ENCODE data around the gene HIPK2. TPM values are rescaled to one million over a fixed set of nuclear protein-coding genes. Genes with fewer than 3 reads are reported as not detected.
A peak's percentile ranks its signal among the peaks of the same experiment; 100 is the strongest.

HIPK2 gene
- polyA plus RNA-seq, 3 donors: 1.6 to 12.1 (median 3.0) TPM

DNA sequence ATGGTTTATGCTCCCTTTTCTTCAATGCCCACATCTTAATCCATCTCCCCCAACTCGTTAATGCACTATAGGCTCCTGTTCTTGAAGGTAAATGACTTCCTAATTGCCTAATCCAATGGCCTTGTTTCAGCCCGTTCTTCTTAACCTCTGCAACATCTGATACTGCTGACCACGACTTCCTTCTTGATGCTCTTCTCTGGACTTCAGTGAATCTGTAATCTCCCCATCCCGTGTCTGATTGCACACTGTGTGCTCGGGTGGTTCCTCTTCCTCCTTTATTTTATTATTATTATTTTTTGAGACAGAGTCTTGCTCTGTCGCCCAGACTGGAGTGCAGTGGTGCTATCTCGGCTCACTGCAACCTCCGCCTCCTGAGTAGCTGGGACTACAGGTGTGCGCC is 58.9 kb downstream of the HIPK2 start:
- Histone ChIP-seq H3K4me1 (ENCODE audit: control insufficient read depth in 1 of 2, insufficient read depth in 2 of 2, low read length in 2 of 2) (peaks cover 79 to 90% of the 10 kb centered on the region in 2 donors), H3K4me2 (replicated peaks; ENCODE audit: extremely low read depth, low read length, poor library complexity, severe bottlenecking) (peak overlapping the region; percentile 37), H3K27me3 (ENCODE audit: control insufficient read depth in 2 of 2, insufficient read depth in 2 of 2, low read length in 2 of 2) (no peaks in the 10 kb centered on the region), H2AFZ (ENCODE audit: insufficient read depth, low read depth, low read length, poor library complexity, severe bottlenecking) (no peak overlapping the region), H3K9me3 (replicated peaks in 1 of 2; ENCODE audit: control insufficient read depth in 1 of 2, insufficient read depth in 1 of 2, low read length in 2 of 2) (no peaks in the 10 kb centered on the region), H3K9ac (ENCODE audit: insufficient read depth, low read length, poor library complexity, severe bottlenecking) (peak overlapping the region; percentile 32), H3K36me3 (replicated peaks in 1 of 2; ENCODE audit: control insufficient read depth in 1 of 2, insufficient read depth in 2 of 2, low read length in 2 of 2) (peaks cover 22 to 34% of the 10 kb centered on the region in 2 donors), H4K20me1 (ENCODE audit: insufficient read depth, low read length) (peaks cover 4% of the 10 kb centered on the region), H3K27ac (ENCODE audit: low read depth in 1 of 2, low read length in 2 of 2) (peak overlapping the region; percentile 85 to 92), H3K79me2 (ENCODE audit: insufficient read depth, low read length) (peaks cover 90% of the 10 kb centered on the region), H3K4me3 (replicated peaks in 1 of 3; ENCODE audit: low read depth in 2 of 3, low read length in 3 of 3) (peak overlapping the region in 1 of 3 experiments; percentile 35)
- intact Hi-C loops (cut with micrococcal nuclease): no loop called here
- H3K4me3 Mint-ChIP-seq: no peak overlapping the region
- peak; percentile 86 to 93 (median 93) for DNase-seq
- H3K36me3 Mint-ChIP-seq: peaks cover 32 to 33% of the 10 kb centered on the region in 2 donors
- peaks cover 40% of the 10 kb centered on the region for H3K4me1 Mint-ChIP-seq
- no peak for TF ChIP-seq CTCF (IDR thresholded peaks at IDR 0.05)
- 30% methylated on average over 6 of the region's 9 CpGs for WGBS (ENCODE audit: insufficient coverage)
- H3K27ac Mint-ChIP-seq: no peak overlapping the region
- H3K27me3 Mint-ChIP-seq (ENCODE audit: low read depth in 3 of 3): no peaks in the 10 kb centered on the region
- no peaks in the 10 kb centered on the region for H3K9me3 Mint-ChIP-seq

DNA sequence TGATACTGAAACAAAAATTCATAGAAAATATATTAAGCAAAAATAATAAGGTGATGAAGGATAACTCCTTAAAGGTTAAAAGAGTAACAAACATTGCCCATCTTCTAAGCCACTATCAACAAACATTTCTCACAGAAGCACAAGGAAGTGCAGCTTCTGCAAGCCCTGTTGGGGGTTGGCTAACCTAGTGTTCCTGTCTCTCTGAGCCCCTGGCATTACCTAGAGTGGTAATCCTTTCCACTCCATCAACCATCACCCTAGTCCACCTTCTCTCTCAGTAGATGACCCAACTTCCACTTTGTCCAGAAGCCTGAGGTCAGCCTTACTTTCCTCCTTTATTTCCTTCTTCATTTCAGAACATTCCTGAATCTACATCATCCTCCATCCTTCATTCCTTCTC is 59.7 kb downstream of the HIPK2 start:
- no peak overlapping the region for H3K9ac ChIP-seq (ENCODE audit: insufficient read depth, low read length, poor library complexity, severe bottlenecking)
- H3K36me3 ChIP-seq (replicated peaks in 1 of 2; ENCODE audit: control insufficient read depth in 1 of 2, insufficient read depth in 2 of 2, low read length in 2 of 2): peaks cover 24 to 41% of the 10 kb centered on the region in 2 donors
- Mint-ChIP-seq H3K27ac (peak overlapping the region in 1 of 7 donors; percentile 76), H3K27me3 (ENCODE audit: low read depth in 3 of 3) (no peaks in the 10 kb centered on the region), H3K9me3 (no peaks in the 10 kb centered on the region), H3K36me3 (peaks cover 39 to 40% of the 10 kb centered on the region in 2 donors), H3K4me1 (peaks cover 34% of the 10 kb centered on the region), H3K4me3 (no peak overlapping the region)
- H3K27ac ChIP-seq (ENCODE audit: low read depth in 1 of 2, low read length in 2 of 2): peak overlapping the region; percentile 12 to 92
- no peaks in the 10 kb centered on the region for H3K9me3 ChIP-seq (replicated peaks in 1 of 2; ENCODE audit: control insufficient read depth in 1 of 2, insufficient read depth in 1 of 2, low read length in 2 of 2)
- peaks cover 74 to 87% of the 10 kb centered on the region in 2 donors for H3K4me1 ChIP-seq (ENCODE audit: control insufficient read depth in 1 of 2, insufficient read depth in 2 of 2, low read length in 2 of 2)
- peak in 1 of 3 donors; percentile 58 for DNase-seq
- H2AFZ ChIP-seq (ENCODE audit: insufficient read depth, low read depth, low read length, poor library complexity, severe bottlenecking): no peak overlapping the region
- H3K4me3 ChIP-seq (replicated peaks in 1 of 3; ENCODE audit: low read depth in 2 of 3, low read length in 3 of 3): peak overlapping the region in 1 of 3 experiments; percentile 35
- intact Hi-C loops (cut with micrococcal nuclease): no loop called here
- peak overlapping the region; percentile 37 for H3K4me2 ChIP-seq (replicated peaks; ENCODE audit: extremely low read depth, low read length, poor library complexity, severe bottlenecking)
- H4K20me1 ChIP-seq (ENCODE audit: insufficient read depth, low read length): peaks cover 4% of the 10 kb centered on the region
- peaks cover 92% of the 10 kb centered on the region for H3K79me2 ChIP-seq (ENCODE audit: insufficient read depth, low read length)
- no peaks in the 10 kb centered on the region for H3K27me3 ChIP-seq (ENCODE audit: control insufficient read depth in 2 of 2, insufficient read depth in 2 of 2, low read length in 2 of 2)
- no peak for TF ChIP-seq CTCF (IDR thresholded peaks at IDR 0.05)

Data from CD14-positive monocyte (primary cell).